GM12878 (cell line): Measurements from ENCODE around the gene ERC1. TPM values are rescaled to one million over a fixed set of nuclear protein-coding genes. Genes with fewer than 3 reads are reported as not detected.

ENCODE experiments used
- ATAC-seq: fragments of 200-7000 bp; cut with Tn5 transposase; 3 replicates; pipeline ENCODE4 v1.9.1; 2020; ENCODE audit warnings: mild to moderate bottlenecking, moderate library complexity
- BruUV-seq: library from RNA; stranded (reverse); fragments of 400-500 nt; replicated peaks from 2 replicates; lab custom pipeline; 2021; lab: Mats Ljungman, UMichigan
- CTCF ChIA-PET: fragments of 300-600 bp; sonication (Branson Sonifier 250); formaldehyde crosslinking; extraction: SDS; loops from one replicate; lab custom pipeline; 2021; ENCODE audit warnings: inconsistent platforms; lab: Yijun Ruan, JAX
- POLR2A ChIA-PET: fragments of 350-600 bp; formaldehyde crosslinking; extraction: SDS; loops from one replicate; lab custom pipeline; 2021; ENCODE audit warnings: inconsistent platforms; lab: Charles Lee
- RAD21 ChIA-PET: fragments of 300-600 bp; sonication (Branson Sonifier 250); formaldehyde crosslinking; loops from one replicate; lab custom pipeline; 2023; ENCODE audit warnings: antibody characterized with exemption; ENCODE audit not compliant: unreplicated experiment; lab: Charles Lee
- SMC1A ChIA-PET: fragments of 300-600 bp; sonication (Branson Sonifier 250); formaldehyde crosslinking; loops from one replicate; lab custom pipeline; 2023; ENCODE audit not compliant: unreplicated experiment, uncharacterized antibody; lab: Charles Lee
- DNase-seq: peaks from one replicate; pipeline ENCODE4 v3.0.0-alpha.2; 2011; ENCODE audit warnings: low read depth, low spot score
- FAIRE-seq: peaks from 3 replicates; lab custom pipeline; 2011; peaks lifted over from hg19 to GRCh38; lab: Jason Lieb, UNC
- H2AFZ ChIP-seq: 2 replicates; pipeline ENCODE4 v1.6.0; 2011; ENCODE audit warnings: low read depth, low read length, control low read depth; ENCODE audit not compliant: control insufficient read depth
- H3K27ac ChIP-seq: 2 replicates; pipeline ENCODE4 v1.5.1; 2011; ENCODE audit warnings: control low read depth; ENCODE audit not compliant: control insufficient read depth, insufficient read depth
- H3K27me3 ChIP-seq, 2 experiments: replicated peaks in 1 of 2; 2 replicates each; pipeline versions ENCODE4 v1.6.0 to v1.6.1; 2011; ENCODE audit warnings: low read length in 1 of 2; ENCODE audit not compliant: control insufficient read depth in 2 of 2, insufficient read depth in 2 of 2
- H3K36me3 ChIP-seq, 2 experiments: 2 replicates each; pipeline ENCODE4 v1.5.1; 2011; ENCODE audit warnings: low read length in 1 of 2; ENCODE audit not compliant: control insufficient read depth in 2 of 2, insufficient read depth in 2 of 2
- H3K4me1 ChIP-seq: 2 replicates; pipeline ENCODE4 v1.6.1; 2011; ENCODE audit warnings: mild to moderate bottlenecking, low read length, moderate library complexity, mixed read lengths; ENCODE audit not compliant: control insufficient read depth, insufficient read depth
- H3K4me2 ChIP-seq: 2 replicates; pipeline ENCODE4 v1.6.0; 2011; ENCODE audit warnings: control low read depth; ENCODE audit not compliant: control insufficient read depth, insufficient read depth
- H3K4me3 ChIP-seq: fragments of 200-600 bp; sonication (generic); 2 replicates; pipeline ENCODE4 v1.5.1; 2016
- H3K79me2 ChIP-seq: 2 replicates; pipeline ENCODE4 v1.6.0; 2011; ENCODE audit warnings: low read length; ENCODE audit not compliant: control insufficient read depth, insufficient read depth
- H3K9ac ChIP-seq: 2 replicates; pipeline ENCODE4 v1.8.0; 2011; ENCODE audit warnings: low read length, control low read depth, mixed read lengths; ENCODE audit not compliant: control insufficient read depth, insufficient read depth
- H3K9me3 ChIP-seq: replicated peaks from 3 replicates; pipeline ENCODE4 v1.5.1; 2011; ENCODE audit warnings: mild to moderate bottlenecking, low read length; ENCODE audit not compliant: control insufficient read depth, insufficient read depth
- H4K20me1 ChIP-seq: 2 replicates; pipeline ENCODE4 v1.6.0; 2011; ENCODE audit not compliant: control insufficient read depth, insufficient read depth
- MEF2A ChIP-seq: IDR thresholded peaks from 2 replicates; pipeline ENCODE4 v1.6.1; 2011; ENCODE audit warnings: low read depth, mild to moderate bottlenecking, low read length, moderate library complexity; ENCODE audit not compliant: insufficient read depth
- NBN ChIP-seq: fragments of 450-650 bp; IDR thresholded peaks from 2 replicates; pipeline ENCODE4 v1.6.1; 2016
- NFYB ChIP-seq: IDR thresholded peaks from 2 replicates; pipeline ENCODE4 v1.6.1; 2011; ENCODE audit warnings: low read depth, mild to moderate bottlenecking, low read length, improper control_type of control experiment, moderate library complexity; ENCODE audit not compliant: insufficient read depth
- PAX8 ChIP-seq: fragments of 450-650 bp; IDR thresholded peaks from 2 replicates; pipeline ENCODE4 v1.6.1; 2017; ENCODE audit warnings: mild to moderate bottlenecking, moderate library complexity
- SMAD1 ChIP-seq: fragments of 450-650 bp; IDR thresholded peaks from 2 replicates; pipeline ENCODE4 v1.6.1; 2018; ENCODE audit warnings: mild to moderate bottlenecking, low read depth; ENCODE audit not compliant: partially characterized antibody
- SREBF2 ChIP-seq: IDR thresholded peaks from 2 replicates; pipeline ENCODE4 v1.6.1; 2012; ENCODE audit warnings: mild to moderate bottlenecking, low read length
- WGBS: methylation state at CpG from one replicate; pipeline ENCODE4 v1.1.6; 2016; ENCODE audit warnings: low lambda C conversion rate; ENCODE audit not compliant: insufficient replicate concordance, insufficient coverage; ENCODE audit errors: missing lambda C conversion rate; 5-methylcytosine and 5-hydroxymethylcytosine counted together
- in situ Hi-C: fragments of 300-500 bp; cut with MboI; formaldehyde crosslinking; loops from 9 replicates; pipeline ENCODE4 v1.14.3; 2018; ENCODE audit warnings: mixed read lengths
- intact Hi-C: fragments of 100-400 bp; cut with micrococcal nuclease; formaldehyde crosslinking; loops from one replicate; pipeline ENCODE4 v1.14.2; 2022; ENCODE audit not compliant: unreplicated experiment
- polyA plus RNA-seq, 11 experiments: library from polyadenylated mRNA; depleted of rRNA in 4 of 11; unstranded in 6 of 11; stranded (reverse) in 5 of 11; fragments of >200 nt; fragmentation: Nextera tagmentation in 4 of 11; fragmentation: Illumina TruSeq in 1 of 11; extraction: Ambion mirVana in 4 of 11; extraction: Trizol in 1 of 11; gene quantifications; 1 replicate in 1 of 11; 2 replicates in 10 of 11; pipeline versions ENCODE4 v1.2.1 to v1.2.3, GENCODE V29; 2011 to 2016; ENCODE audit warnings: inconsistent platforms in 2 of 11, missing spikeins in 2 of 11, low read depth in 1 of 11
- total RNA-seq, 4 experiments: library from RNA; depleted of rRNA in 3 of 4; stranded (reverse); fragments of >200 nt in 3 of 4; fragmentation: Illumina TruSeq in 1 of 4; extraction: Trizol in 1 of 4; gene quantifications; 2 replicates each; pipeline versions ENCODE4 v1.2.1 to v1.2.3, GENCODE V29; 2013 to 2021
- TF ChIP-seq, protein P1 (sequence below): IDR thresholded peaks from 2 replicates; pipeline ENCODE4 v1.6.1; 2012; ENCODE audit warnings: low read depth, low read length, improper control_type of control experiment
- TF ChIP-seq, protein P2 (sequence below): IDR thresholded peaks from 2 replicates; pipeline ENCODE4 v1.6.1; 2012; ENCODE audit warnings: low read length, inconsistent platforms

ERC1 gene
- total and polyA plus RNA-seq, 10 of the 15 experiments (the other 5 are each of a cell fraction or from before 2014, with no cell fraction given), result 0.75 to 8.0 (median 5.0) TPM

DNA sequence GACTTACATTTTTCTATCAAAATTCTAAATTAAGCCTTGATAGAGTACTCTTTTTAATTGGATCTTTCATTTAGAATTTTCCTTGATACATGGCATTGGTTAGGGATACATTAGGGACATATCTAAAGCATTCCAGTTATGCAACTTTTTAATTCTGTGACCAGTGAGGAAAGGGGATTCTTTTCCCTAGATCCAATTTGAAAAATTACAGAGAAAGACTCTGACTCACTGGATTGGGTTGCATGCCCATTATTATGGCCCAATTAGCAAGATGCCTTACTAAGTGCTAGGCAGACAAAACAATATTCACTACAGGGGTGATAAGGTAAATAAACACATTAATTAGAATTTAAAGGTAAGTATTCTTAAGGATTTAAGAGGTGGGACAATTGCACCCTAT is 36.3 kb upstream of the ERC1 start (continued):
- TF ChIP-seq SREBF2, result no peak
- no peak for TF ChIP-seq PAX8
- TF ChIP-seq MEF2A, result no peak
- TF ChIP-seq SMAD1, result no peak
- TF ChIP-seq NBN, result no peak

DNA sequence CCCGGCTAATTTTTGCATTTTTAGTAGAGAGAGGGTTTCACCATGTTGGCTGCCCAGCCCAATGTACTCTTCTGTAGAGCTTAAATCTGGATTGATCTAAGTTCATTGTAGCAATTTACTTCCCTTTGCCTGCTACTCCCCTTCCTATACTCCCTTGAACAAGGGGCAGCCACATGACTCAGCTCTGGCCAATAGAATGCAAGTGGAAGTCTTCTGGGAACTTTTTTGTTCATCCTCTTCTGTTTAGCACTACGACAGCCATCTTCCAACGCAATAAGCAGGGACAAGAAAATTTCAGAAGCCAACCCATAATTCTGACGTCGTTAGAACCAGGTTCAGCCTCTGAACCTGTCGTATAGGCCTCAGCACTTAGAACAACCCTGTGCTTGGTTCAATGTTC is 35.1 kb upstream of the ERC1 start:
- Histone ChIP-seq H4K20me1 (no peaks in the 10 kb centered on the region), H3K4me2 (no peak overlapping the region)
- RAD21 ChIA-PET, result no interaction called here
- no TSS peak for BruUV-seq
- TF ChIP-seq, protein P1, sequence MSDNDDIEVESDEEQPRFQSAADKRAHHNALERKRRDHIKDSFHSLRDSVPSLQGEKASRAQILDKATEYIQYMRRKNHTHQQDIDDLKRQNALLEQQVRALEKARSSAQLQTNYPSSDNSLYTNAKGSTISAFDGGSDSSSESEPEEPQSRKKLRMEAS, result no peak
- TF ChIP-seq NFYB, result peak; percentile 69
- TF ChIP-seq, protein P2, sequence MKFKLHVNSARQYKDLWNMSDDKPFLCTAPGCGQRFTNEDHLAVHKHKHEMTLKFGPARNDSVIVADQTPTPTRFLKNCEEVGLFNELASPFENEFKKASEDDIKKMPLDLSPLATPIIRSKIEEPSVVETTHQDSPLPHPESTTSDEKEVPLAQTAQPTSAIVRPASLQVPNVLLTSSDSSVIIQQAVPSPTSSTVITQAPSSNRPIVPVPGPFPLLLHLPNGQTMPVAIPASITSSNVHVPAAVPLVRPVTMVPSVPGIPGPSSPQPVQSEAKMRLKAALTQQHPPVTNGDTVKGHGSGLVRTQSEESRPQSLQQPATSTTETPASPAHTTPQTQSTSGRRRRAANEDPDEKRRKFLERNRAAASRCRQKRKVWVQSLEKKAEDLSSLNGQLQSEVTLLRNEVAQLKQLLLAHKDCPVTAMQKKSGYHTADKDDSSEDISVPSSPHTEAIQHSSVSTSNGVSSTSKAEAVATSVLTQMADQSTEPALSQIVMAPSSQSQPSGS, result no peak
- TF ChIP-seq, all 136 proteins: peak for 1
- 72% methylated on average over 6 of the region's 6 CpGs for WGBS
- Histone ChIP-seq H3K36me3 (no peaks in the 10 kb centered on the region), H2AFZ (no peak overlapping the region), H3K27ac (no peak overlapping the region), H3K27me3 (peaks cover 0 to 8% of the 10 kb centered on the region in 2 experiments; a peak in 1 of 4 replicates), H3K79me2 (no peaks in the 10 kb centered on the region), H3K4me3 (no peak overlapping the region), H3K9me3 (no peaks in the 10 kb centered on the region), H3K4me1 (peaks cover 4% of the 10 kb centered on the region; the same call in 1 of the 2 replicates), H3K9ac (no peak overlapping the region)
- POLR2A ChIA-PET, result no interaction called here
- intact Hi-C loops, result no loop called here
- DNase-seq (no peak), FAIRE-seq (no peak), ATAC-seq (no peak)
- SMC1A ChIA-PET, result interaction anchor here (1.1 kb wide), 2 partner anchors 34 to 137 kb away, joined by 3 read pairs; no protein-coding TSS in a partner anchor
- in situ Hi-C loops, result no loop called here
- CTCF ChIA-PET, result interaction anchor here (1.1 to 1.2 kb wide), 2 partner anchors 137 to 386 kb away, joined by 3 to 4 read pairs; no protein-coding TSS in a partner anchor
